HG03039 (cell line): Measurements from ENCODE around the gene SRPK2.
A peak's percentile ranks its signal among the peaks of the same experiment; 100 is the strongest.
"Not testable (repeated sequence)": the region's sequence is repeated elsewhere in the genome, so short reads cannot be mapped to it uniquely, and the experiment has no call there.

ENCODE experiments used
- ATAC-seq: cut with Tn5 transposase; IDR thresholded peaks from one replicate; pipeline ENCODE4 v1.9.1; 2021; ENCODE audit warnings: mild to moderate bottlenecking, moderate library complexity; ENCODE audit not compliant: unreplicated experiment

SRPK2 gene

DNA sequence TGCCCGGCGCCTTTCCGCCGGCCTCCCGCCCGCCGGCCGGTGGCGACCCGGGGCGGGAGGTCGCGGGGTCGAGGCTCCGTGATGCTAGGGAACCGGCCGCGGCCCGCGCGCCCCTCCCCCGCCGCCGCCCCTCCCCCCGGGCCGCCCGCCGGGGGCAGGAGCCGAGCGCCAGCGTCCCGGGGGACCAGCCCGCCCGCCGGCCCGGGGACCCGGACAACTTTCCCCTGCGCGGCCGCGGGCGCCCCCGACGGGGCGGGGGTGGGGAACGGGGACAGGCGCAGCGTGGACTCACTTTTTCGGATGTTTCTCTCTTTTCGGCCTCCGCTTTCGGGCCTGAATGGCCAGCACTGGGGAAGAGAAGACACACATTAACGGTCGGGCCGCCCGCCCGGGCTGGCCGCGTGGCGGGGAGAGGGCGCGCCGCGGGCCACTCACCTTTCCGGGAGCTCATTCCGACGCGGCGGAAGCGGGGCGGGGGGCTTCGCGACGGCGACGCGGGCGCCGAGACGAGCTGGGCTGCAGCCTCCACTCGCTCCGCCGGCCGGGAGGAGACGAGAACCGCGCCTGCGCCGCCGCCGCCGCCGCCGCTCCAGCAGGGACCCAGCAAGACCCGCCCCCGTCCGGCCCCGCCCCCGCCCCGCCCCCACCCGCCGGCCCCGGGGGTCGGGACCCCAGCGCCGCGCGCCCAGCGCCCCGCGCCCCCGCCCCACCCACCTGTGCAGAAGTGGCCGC is at the start of gene SRPK2:
Gene SRPK2 (minus strand): TSS at position 566 of the 732 bp plus-strand sequence.
- peak; percentile 71 for ATAC-seq

DNA sequence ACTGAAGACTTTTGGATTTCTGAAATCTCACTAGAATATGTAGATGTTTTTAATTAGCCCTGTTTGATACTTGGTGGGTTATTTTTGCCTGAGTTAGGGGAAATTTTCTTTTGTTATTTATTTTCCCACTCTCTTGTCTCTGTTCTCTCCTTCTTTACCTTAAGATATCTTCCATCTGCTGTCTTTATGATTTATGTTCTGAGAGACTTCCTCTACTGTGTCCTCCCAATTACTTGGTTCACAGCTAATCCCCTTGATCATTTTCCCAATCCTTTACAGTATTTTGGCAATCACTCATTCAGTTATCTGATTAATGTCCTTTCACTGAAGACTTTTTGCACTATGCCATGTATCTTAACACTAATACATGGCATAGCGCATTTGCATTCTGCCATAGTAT is 49.5 kb upstream of the SRPK2 start:
- no peak for ATAC-seq

DNA sequence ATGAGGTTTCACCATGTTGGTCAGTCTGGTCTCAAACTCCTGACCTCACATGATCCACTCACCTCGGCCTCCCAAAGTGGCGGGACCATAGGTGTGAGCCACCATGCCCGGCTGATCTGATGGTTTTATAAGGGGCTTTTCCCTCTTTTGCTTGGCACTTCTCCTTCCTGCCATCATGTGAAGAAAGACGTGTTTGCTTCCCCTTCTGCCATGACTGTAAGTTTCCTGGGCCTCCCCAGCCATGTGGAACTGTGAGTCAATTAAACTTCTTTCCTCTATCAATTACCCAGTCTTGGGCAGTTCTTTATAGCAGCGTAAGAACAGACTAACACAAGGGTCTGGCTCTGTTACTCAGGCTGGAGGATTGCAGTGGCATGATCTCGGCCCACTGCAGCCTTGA is 48.6 kb upstream of the SRPK2 start:
- ATAC-seq = not testable (repeated sequence)

DNA sequence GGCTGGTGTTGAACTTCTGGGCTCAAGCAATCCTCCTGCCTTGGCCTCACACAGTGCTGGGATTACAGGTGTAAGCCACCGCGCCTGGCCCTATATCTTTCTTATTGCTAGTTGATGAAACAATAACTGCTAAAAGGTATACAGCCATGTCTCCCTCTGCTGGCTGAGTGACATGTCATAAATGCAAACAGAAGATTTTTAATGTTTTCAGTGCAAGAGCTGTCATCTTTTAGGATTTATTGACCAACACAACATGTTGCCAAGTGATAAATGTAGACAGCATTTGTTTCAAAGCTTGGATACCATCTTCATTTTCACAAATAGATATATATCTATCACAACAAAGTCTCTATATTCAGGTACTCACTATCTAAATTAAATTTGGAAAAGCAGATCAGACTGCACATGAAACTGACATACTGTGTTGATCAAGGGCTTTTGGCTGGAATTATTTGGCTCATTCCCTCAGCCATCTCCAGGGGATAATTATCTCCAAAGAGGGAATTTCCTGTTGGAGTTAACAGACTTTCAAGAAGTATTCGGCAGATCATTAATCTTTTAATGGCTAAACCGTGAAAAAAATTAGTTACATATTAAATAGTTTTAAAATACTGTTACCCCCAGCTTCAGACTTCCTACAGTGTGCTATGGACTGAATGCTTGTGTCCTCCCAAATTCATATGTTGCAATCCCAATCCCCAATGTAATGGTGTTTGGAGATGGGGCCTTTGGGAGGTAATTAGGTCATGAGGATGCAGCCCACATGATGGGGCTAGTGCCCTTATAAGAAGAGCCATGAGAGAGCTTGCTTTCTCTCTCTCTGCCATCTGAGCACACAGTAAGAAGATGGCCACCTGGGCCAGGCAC is 41.3 kb upstream of the SRPK2 start:
- ATAC-seq = no peak

DNA sequence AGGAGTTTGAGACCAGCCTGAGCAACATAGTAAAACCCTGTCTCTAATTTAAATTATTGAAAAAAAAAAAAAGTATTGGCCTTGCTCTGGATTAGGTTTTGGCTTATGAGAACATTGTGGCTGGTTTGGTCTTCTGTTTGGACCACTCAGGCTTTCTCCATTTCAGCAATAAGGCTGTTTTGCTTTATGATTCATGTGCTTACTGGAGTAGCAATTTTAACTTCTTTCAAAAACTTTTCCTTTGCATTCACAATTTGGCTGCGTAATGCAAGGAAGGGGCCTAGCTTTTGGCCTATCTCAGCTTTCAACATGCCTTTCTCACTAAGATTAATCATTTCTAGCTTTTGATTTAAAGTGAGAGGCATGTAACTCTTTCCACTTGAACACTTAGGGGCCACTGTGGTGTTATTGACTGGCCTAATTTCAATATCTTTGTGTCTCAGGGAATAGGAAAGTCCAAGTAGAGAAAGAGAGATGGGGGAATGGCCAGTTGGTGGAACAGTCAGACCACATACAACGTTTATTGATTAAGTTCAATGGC is 38.0 kb upstream of the SRPK2 start:
- ATAC-seq = no peak

DNA sequence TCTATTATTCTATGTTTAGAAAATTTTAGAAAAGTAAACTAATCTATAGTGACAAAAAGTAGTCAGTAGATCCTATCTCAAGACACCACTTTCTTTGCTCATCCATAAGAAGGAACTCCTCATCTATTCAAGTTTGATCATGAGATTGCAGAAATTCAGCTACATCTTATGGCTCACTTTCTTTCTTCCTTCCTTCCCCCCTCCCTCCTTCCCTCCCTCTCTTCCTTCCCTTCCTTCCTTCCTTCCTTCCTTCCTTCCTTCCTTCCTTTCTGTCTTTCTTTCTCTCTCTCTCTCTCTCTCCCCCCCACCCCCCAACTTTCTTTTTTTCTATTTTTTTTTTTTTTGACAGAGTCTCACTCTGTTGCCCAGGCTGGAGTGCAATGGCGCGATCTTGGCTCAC is 35.3 kb upstream of the SRPK2 start:
- no peak for ATAC-seq

DNA sequence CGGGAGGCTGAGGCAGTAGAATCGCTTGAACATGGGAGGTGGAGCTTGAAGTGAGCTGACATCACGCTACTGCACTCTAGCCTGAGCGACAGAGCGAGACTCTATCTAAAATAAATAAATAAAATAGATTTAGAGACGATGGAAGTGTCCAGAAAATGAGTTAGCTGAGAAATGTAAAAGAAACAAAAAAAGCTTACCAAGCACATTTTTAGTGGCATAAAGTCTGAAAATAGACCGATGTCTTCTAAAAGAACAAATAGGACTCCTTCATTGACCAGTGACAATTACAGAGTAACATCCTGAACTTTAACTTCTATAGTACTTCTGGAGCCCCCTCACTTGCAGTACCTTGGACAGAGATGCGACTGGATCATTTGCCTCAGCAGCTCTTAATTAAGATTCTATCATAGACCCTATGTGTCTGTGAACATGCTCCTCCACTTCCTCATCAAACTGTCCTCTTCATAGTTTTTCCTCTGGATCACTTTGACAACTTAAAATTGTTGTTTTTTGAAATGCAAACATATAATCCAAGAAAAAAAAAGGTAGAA is 25.2 kb upstream of the SRPK2 start:
- ATAC-seq = no peak

DNA sequence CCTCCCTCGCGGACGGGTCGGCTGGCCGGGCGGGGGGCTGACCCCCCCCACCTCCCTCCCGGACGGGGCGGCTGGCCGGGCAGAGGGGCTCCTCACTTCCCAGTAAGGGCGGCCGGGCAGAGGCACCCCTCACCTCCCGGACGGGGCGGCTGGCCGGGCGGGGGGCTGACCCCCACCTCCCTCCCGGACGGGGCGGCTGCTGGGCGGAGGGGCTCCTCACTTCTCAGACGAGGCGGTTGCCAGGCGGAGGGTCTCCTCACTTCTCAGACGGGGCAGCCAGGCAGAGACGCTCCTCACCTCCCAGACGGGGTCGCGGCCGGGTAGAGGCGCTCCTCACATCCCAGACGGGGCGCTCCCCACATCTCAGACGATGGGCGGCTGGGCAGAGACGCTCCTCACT is 22.1 kb upstream of the SRPK2 start:
- not testable (repeated sequence) for ATAC-seq

DNA sequence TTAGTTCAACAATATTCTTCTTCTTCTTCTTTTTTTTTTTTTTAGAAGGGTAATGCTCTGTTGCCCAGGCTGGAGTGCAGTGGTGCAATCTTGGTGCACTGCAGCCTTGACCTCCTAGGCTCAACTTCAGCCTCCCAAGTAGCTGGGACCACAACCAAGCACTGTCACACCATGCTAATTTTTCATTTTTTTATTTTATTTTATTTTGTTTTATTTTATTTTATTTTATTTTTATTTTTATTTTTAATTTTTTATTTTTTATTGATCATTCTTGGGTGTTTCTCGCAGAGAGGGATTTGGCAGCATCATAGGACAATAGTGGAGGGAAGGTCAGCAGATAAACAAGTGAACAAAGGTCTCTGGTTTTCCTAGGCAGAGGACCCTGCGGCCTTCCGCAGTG is 21.1 kb upstream of the SRPK2 start:
- not testable (repeated sequence) for ATAC-seq

DNA sequence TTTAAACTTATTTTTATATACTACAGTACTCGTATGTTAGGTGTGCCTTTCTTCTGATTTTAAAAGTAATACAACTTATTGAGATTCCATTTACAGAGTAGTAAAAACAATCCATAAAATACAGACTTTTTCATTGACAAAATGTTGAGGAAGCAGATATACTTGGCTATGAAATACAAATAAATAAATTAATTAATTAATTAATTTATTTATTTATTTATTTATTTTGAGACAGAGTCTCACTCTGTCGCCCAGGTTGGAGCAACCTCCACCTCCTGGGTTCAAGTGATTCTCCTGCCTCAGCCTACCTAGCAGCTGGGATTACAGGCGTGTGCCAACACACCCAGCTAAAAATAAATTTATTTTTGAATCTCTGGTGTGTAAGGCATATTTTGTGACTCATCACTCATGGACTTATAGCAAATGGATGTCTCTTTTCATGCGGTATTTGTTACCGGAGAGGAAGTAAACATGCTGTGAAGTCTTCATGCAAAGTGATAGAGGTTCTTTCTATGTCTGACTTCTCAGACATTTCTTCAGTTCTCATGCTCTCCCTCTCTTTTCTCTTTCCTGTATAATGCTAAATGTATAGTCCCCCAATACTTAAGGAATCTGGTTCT is 20.2 kb upstream of the SRPK2 start:
- ATAC-seq = no peak

DNA sequence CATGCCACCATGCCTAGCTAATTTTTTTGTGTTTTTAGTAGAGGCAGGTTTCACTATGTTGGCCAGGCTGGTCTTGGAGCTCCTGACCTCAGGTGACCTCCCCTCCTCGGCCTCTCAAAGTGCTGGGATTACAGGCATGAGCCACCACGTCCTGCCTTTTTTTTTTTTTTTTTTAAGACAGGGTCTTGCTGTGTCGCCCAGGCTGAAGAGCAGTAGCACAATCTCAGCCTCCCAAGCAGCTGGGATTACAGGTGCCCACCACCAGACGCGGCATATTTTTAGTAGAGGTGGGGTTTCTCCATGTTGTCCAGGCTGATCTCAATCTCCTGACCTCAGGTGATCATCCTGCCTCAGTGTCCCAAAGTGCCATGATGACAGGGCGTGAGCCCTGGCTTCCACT is 14.4 kb upstream of the SRPK2 start:
- ATAC-seq = no peak

DNA sequence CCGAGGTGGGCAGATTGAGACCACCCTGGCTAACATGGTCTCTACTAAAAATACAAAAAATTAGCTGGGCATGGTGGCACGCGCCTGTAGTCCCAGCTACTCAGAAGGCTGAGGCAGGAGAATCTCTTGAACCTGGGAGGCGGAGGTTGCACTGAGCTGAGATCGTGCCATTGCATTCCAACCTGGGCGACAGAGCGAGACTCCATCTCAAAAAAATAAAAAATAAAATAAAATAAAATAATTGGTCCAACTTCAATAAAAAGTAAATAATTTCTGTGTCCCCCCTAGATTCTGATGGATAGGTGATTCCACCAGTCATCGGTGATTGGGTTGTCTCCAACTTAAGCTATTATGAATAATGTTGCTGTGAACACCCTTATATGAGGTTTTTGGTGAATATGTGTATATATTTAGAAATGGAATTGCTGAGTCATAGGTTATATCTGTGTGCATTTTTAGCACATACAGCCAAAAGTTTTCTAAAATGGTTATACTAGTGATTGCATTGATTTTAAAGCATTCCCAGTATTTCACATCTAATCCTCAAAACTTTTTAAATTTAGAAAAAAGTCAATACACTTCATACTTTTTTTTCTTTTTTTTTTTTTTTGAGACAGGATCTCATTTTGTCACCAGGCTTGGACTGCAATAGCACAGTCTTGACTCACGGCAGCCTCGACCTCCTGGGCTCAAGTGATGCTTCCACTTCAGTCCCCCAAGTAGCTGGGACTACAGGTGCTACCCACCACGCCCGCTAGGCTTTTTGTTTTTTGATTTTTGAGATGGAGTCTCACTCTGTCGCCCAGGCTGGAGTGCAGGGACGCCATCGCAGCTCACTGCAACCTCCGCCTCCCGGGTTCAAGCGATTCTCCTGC is 13.7 kb upstream of the SRPK2 start:
- ATAC-seq = no peak

DNA sequence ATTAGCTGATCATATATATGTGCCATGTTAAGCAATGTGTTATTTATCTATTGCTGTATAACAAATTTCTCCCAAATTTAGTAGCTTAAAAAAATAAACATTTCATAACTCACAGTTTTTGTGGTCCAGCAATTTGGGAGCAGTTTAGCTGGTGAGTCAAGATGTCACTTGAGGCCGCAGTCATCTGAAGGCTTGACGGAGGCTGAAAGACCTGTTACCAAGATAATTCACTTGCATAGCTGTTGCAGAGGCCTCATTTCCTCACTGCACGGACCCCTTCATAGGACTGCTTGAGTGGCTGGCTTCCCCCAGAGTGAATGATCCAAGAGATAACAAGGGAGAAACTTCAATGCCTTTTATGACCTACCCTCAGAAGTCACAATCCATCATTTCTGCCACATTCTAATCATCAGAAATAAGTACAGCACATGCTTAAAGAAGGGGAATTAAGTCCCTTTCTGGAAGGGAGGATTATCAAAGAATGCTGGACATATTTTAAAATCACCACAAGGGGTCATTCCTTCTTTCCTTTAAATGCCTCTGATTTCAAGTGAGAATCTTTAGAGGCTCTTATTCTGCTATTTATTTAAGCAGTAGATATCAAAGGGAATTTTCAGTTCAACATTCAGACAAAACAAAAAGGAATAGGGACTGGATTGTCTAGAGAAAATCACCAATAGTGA is 10.5 kb upstream of the SRPK2 start:
- no peak for ATAC-seq

DNA sequence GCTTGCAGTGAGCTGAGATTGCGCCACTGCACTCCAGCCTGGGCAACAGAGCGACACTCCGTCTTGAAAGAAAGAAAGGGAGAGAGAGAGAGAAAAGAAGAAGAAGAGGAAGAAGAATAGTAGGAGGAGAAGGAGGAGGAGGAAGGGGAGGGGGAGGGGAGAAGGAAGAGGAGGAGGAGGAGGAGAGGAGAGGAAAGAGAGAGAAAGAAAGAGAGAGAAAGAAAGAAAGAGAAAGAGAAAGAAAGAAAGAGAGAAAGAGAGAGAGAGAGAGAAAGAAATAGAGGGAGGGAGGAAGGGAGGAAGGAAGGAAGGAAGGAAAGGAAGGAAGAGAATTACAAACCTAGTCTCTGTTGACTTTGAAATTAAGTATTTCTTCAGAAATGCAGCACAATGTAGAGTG is 7.8 kb upstream of the SRPK2 start:
- no peak for ATAC-seq

DNA sequence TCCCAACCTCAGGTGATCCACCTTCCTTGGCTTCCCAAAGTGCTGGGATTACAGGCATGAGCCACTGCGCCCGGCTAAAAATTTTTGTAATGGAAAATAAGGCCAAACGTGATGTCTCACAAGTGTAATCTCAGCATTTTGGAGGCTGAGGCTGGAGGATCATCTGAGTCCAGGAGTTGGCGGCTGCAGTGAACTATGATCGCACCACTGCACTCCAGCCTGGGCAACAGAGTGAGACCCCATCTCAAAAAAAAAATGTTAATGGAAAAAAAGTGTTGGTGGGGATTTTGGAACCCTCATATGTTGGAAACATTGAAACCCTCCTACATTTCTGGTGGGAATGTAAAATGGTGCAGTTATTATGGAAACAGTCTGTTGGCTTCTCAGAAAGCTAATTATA is 2.7 kb upstream of the SRPK2 start:
- no peak for ATAC-seq

DNA sequence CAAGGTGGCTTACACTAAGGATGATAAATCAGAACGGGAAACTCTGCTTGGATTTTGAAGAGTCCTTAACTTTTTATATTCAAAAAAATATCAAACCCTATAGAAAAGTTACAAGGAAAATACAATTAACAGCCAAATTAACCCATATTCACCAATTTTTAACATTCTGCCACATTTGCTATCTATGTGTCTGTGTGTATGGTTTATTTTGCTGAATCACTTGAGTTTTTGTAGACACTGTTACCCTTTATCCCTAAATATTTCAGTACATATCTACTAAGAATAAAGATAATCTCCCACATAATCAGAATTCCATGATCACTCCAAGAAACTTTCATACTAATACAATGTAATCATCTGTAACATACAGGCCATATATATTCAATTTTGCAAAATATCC is 1.2 kb upstream of the SRPK2 start:
- no peak for ATAC-seq

DNA sequence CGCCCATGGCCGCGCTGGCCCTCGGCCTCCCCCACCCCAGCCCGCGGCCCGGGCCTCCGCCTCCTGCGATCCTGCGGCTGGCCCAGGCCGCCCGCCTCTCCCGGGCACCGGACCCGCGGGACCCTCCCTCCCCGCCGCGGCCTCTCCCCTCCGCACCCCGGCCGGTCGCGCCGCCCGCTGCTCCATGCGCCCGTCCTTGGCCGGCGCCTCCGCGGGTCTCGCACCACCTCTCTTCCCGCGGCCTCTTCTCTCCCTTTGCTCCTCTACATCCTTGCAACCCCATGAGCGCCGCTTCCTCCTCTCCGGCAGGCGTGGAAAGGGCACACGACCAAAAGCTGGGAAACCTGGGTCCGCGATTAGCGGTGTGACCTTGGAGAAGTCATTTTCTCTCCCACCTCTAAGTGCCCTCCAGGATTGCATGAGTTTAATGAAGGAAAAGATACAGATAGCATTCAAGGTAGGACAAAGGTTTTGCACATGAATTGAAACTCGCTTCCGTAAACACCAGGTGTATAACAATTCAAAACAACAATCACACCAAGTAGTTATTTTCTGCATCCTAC is 448 bp upstream of the SRPK2 start:
- ATAC-seq = peak; percentile 31

DNA sequence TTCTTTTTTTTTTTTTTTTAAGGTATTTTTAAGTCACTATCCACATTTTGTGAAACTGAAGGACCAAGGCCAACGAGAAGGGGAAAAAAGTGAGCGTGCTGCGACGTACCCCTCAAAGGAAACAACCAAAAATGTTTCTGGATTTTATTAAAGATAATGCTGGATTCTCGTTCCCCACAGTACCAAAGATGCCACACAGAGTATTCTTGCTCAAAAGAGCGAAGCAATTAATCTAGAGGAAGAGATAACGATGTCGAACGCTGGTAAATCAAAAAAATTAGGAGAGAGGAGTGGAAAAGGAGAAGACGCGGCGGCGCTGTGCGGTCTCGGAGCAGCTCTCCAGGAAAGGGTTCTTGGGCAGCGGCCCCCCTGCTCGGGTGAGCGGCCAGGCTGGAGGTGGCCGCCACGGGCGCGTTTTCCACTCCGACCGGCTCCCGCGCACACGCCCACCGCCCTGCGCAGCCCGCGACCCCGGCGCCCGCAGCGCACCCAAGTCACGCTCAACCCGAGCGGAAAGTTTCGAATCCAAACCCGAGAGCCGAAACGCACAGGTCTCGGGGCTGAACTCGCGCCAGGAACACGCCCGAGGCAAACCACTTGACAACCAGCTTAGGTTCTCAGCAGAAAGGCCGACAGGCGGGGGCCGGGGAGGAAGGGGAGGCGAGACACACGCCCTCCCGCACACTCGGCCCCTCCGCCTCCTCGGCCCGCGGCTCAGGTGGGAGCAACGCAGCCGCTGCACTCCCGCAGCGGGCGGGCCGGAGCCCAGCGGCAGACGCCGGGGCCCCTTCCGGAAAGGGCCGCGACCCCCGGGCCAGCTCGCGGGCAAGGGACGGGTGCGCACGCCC is 989 bp downstream of the SRPK2 start:
- peak; percentile 31 for ATAC-seq
